Measurements from ENCODE around the gene PPFIA1.

The PPFIA1 gene

DNA sequence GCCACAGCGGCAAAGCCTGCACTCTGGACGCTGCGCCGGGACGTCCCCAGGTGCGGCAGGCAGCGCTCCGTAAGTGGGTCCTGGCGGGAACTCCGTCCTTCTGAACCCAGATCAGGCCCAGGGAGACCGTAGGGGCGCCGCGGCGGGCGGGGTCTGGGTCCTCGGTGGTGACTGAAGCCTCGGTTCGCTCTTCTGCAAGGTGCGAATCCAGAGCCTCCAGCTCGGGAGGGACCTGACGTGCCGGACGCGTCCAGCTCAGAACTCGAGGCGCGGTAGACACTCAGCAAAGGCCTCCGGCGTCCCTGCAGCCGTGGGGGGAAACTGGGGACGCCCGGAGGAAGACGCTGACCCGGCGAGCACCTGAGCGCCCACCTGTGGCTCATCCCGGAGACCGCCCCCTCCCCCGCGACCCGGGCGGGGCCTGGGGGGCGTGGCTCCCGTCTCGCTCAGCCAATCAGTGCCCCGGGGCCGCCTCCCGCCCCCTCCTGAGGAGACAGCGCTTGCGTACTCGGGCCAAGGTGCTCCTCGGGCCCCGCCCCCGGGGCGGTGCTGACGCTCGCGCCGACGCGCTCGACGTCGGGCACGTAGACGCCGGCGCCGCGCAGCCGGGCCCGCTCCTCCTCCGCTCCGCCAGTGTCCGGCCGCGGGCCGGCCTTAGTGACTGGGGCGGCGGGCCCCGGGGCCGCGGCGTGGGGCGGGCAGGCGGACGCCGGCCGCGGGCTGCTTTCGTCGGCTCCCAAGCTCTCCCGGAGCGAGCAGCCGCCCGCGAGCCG is at the start of gene PPFIA1:
Gene PPFIA1, plus strand, starts transcription at position 587 of the 773 bp plus-strand sequence. CDS start 1,483 bp downstream, outside the sequence.
- DNase-seq, result peak; percentile 93

DNA sequence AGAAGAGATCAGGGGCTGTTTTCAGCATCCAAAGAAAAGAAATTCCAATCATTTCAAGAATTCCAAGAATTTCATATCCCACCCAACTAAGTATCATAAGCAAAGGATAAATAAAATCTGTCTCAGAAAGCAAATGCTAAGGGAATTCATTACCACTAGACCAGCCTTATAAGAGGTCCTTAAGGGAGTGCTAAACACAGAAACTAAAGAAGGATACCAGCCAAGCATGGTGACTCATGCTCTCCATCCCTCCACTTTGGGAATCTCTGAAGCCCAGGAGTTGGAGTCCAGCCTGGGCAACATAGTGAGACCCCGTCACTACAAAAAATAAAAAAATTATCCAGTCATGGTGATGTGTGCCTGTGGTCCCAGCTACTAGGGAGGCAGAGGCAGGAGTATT is 49.6 kb upstream of the PPFIA1 start:
- no peak for DNase-seq

DNA sequence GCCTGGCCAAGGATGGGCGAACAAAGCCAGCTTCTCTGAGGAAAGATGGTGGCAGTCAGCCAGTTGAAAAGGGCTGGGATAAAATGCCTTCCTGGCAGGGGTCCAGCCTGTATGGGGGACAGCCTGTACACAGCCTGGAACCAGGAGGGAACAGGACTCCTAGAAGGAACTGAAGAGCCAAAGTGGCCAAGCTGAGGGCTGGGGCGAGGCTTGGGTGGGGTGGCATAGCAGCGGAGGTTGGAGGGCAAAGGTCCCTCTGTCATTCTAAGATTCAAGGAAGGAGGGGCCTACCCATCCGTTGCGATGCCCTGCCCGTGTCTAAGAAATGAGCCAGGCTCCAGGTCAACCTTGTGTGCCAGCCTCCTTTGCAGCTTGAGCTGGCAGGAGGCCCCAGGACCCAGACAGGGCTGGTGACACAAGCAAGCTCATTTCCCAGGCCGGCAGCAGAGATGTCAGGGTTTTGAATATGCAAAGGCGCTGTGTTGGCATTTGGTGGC is 44.8 kb upstream of the PPFIA1 start:
- DNase-seq, result no peak

DNA sequence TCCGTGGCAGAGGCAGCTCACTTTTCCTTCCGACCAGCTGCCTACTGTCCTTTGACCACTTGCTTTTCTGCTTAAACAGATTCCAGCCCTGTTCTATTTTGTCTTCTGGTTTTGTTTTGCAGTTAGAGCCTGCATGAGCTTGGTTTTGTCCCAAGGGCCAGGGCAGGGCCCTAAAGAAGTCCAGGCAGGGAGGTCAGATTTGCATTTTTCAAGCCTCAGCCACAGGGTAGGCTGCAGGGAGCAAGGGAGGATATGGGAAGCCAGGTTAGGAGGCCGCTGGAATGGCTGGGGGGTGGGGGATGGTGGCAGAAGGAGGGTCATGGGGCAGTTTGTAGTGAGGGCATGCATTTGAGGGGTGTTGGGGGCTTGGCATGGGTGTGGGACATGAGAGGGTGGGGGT is 44.3 kb upstream of the PPFIA1 start:
- no peak for DNase-seq

DNA sequence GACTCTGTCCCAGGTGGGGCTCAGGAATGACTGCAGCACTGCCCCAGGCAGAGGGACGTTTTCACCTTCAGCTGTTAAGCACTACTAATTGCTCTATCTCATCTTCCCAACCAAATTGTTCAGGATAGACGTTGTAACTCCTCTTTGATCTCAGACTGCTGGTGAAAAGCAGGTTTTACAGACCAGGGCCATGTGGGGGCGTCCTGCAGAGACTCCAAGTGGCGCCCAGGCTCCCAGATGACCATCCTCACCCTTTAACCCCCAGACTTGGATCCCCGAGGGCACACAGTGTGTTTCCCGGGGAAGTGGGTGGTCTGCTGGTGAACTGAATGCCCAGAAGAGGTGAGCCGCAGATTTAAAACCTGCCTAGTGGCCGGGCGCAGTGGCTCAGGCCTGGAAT is 43.5 kb upstream of the PPFIA1 start:
- DNase-seq, result no peak

DNA sequence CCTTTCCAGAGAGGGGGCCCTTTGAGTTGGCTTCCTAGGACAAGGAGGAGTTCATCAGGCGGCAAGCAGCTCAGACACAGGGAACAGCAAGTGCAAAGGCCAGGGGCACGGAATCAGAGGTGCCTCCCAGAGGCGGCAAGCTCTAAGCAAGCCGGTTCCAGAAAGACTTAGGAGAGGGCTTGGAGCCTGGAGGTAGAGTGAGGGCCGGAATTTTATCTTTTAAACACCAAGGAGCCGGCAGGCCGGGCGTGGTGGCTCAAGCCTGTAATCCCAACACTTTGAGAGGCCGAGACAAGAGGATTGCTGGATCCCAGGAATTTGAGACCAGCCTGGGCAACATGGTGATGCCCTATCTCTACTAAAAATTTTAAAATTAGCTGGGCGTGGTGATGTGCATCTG is 40.8 kb upstream of the PPFIA1 start:
- no peak for DNase-seq

DNA sequence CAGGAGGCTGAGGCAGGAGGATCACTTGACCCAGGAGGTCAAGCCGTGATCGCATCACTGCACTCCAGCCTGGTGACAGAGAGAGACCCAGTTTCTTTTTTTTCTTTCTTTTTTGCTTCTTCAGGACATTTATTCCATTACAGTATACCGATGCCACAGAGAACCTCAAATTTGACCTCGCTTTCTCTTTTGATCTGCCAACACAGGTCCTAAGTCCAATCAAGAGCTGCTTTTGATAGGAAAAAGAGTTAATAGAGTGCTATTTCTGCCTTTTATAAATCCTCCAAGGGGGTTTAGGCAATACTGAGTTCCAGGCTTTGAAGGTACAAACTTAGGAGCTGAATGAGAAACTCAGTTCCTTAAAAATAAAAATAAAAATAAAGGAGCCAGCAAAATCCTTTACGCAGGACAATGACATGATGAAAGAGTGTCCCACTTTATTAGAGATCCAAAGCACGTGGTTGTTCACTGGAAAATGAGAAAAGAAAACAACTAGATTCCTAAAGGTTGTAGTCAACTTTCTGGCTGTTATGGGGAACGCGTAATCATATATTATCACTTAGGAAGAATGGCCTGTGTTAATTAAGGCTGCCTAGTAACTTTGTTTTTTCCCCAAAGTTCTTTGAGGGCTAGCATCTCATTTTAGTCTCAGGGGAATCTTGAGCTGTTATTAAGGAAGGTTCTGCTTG is 40.2 kb upstream of the PPFIA1 start:
- DNase-seq, result no peak

DNA sequence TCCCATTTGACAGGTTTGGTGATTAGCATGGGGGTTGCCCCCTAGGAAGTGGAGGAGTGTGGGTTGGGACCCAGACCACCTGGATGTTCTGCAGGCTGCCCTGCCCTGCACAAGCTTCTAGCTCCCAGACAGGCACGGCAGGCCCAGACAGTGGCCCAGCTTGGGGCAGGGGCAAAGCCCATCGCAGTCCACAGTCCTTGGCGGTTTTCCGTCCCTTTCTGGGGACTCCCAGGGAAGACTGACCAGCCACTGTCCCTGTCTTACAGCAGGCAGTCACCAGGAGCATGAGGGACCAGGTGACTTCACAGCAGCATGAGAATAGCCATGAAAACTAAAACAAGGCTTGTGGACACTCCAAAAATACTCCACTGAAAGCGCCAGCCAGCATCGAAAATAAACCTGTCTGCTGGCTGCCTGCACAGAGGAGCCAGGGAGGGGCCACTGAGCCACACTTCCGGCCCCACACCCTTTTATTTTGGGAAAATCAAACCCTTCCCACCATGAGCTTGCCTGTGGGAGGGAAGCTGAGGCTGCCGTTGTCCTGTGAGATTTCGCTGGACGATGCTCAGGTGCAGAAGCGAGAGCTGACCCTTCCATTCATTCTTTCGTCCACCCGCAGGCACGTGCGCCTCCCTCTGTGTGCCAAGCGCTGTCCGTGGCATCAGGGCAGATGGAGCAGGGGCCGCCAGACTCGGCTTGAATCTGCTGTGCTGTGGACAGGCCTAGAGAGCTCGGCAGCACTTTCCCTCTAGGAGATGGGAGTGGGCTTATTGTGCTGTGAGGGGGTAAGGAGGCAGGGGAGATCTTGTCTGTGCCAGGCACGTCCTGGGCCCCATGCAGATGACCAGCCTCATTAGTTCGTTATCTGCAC is 39.4 kb upstream of the PPFIA1 start:
- no peak for DNase-seq

DNA sequence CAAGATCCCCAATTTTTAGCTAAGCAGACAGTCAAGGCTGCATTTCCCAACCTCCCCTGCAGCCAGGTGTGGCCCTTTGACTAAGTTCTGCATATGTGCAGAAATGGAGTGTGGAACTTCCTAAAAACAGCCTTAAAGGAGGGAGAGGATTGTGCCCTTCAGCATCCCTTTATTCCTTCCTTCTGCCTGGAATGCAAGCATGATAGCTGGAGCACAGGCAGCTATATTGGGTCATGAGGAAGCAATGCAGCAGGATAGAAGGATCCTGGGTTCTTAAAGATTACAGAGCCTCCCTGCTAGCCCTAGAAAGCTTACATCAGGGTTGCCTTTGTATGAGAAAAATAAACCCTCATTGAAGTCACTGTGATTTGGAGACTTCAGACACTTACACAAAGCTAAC is 37.5 kb upstream of the PPFIA1 start:
- no peak for DNase-seq

DNA sequence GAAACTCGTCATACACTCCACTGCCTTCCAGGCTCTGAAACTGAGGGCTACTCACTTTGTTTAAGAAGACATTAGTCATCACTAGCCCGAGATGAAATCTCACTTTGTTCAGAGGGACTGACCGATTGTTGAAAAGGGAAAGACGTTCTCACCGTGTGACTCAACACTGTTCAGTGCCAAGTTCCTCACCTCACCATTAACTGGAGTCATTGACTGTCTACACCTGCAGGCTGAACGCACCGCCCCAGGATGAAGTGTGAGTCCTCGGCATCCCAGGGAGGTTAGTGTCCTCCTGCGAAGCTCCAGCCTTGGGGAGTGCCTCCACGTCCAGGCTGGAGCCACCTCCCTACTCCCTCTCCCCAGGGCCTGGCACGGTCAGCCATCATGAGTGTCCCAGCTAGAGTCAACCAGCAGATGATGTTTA is 37.0 kb upstream of the PPFIA1 start:
- no peak for DNase-seq

DNA sequence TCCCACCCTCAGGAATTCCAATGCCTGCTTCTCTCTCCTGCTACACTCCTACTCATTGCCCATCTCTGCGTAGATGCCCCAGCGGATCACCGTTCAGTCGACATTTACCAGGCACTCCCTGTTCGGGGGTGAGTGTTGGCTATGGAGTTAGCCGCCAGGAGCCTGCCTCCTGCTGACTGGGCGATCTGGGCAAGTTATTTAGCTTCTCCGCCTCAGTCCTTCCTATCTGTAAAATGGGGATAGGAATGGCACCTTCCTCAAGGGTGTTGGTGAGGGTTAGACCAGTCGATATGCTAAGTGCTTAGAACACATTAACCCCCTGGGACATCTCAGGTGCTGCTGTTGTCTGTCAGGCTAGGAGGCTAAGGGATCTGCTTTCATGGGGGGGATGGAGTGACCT is 36.5 kb upstream of the PPFIA1 start:
- DNase-seq, result no peak

DNA sequence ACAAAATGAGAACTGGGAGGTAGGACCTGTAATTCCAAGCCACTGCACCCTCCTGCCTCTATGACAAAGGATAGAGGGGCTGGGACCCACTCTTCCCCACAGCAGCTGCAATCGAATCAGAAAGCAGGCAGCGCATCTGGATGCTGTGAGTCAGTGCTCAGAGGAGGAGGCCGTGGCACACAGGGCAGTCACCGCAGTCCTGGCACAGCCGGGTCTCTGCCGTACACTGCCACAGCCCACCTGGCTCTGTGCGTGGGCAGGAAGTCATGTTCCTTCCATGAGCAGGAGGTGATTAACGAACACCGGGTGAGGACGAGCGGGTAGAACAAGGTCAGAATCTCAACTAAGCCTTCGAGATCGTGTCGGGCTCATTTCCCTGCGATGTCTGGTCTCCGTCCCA is 30.2 kb upstream of the PPFIA1 start:
- DNase-seq, result no peak

DNA sequence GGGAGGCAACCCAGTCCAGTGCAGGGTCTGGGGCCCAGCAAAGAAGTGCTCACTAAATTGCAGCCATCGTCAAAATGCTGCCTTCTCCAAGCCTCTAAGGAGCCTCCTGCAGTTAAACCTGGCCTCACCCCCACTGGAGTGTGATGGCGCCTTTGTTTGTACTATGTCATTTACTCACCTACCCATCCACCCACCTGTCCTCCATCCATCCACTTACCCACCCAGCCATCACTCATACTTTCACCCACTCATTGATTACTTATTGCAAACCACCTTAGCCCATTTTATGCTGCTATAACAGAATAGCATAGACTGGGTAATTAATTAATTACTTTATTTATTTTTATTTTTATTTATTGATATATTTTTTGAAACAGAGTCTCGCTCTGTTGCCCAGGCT is 28.8 kb upstream of the PPFIA1 start:
- DNase-seq, result no peak

DNA sequence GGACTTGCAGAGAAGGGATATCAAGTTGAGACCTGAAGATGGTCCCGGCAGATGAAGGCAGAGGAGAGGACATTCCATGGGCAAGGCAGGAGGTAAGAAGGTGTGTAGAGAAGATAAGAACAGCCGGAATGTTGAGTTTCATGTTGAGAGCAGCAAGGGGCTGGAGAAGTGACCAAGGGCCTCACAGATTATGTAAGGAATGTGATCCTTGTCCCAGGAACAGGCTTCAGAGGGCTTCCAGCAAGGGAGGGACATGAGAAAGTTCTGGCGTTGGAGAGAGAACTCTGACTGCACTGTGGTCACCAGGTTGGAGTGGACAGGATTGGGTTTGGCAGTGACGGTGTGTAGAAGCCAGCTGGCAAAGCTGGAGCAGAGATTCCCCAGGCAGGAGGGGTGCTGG is 27.6 kb upstream of the PPFIA1 start:
- no peak for DNase-seq

DNA sequence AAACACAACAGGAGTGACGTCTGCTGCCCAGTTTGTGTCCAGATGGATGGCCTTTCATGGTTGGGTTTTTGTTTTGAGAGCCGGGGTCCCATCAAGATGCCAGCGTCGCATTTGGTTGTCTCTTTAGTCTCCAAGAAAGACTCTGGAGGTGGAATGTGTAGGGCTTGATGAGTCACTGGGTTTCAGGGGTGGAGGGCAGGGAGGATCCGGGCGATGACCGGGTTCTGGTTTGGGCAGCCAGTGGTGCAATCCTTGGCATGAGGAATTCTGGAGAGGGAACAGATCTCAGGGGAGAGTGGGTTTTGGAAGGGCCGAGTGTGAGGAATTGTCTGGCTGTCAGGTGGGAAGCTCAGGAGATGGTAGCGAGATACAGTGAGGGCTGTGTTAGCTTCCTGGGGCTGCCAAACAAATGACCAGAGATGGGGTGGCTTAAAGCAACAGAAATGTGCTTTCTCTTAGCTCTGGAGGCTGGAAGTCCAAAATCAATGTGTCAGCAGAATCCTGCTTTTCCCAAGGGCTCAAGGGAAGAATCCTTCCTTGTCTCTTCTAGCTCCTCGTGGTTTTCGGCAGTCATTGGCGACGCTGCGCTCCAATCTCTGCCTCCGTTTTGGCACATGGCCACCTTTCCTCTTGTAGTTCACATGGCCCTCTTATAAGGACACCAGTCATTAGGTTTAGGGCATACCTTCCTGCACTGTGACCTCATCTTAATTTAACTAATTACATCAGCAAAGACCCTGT is 26.4 kb upstream of the PPFIA1 start:
- DNase-seq, result no peak

DNA sequence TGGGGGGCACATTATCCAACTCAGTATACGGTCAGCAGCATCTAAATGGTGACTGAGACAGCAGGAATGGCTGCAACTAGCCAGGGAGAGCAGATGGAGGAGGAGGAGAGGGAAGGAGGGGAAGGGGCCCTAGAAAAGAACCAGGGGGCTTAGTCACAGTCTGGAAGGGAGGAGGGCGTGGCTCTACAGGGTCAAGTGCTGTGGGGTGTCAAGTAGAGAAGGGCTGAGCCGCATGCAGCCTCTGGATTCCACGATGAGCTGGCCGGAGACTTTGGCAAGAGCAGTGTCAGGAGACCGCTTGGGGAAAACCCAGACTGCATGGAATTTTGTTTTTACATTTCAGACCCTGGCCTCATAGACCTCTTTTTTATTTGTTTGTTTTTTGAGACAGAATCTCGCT is 25.8 kb upstream of the PPFIA1 start:
- no peak for DNase-seq

DNA sequence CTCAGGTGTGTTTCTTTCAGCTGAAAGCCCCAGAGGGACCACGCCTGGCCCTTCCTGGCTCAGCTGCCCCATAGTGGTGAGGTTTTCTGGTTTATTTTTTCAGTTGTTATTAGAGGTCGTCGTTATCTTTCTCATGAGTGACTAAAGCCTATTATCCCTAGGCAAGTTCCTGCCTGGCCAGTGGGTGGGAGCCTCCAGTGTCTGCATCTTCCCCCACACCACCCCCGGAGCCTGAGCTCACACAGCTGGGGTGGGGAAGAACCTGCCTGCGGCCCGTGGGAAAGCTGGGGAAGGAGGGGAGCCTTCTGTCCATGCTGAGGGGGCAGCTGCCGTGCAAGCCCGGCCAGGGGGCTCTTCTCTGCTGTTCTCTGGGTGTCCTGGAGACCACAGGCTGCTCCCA is 24.3 kb upstream of the PPFIA1 start:
- no peak for DNase-seq

DNA sequence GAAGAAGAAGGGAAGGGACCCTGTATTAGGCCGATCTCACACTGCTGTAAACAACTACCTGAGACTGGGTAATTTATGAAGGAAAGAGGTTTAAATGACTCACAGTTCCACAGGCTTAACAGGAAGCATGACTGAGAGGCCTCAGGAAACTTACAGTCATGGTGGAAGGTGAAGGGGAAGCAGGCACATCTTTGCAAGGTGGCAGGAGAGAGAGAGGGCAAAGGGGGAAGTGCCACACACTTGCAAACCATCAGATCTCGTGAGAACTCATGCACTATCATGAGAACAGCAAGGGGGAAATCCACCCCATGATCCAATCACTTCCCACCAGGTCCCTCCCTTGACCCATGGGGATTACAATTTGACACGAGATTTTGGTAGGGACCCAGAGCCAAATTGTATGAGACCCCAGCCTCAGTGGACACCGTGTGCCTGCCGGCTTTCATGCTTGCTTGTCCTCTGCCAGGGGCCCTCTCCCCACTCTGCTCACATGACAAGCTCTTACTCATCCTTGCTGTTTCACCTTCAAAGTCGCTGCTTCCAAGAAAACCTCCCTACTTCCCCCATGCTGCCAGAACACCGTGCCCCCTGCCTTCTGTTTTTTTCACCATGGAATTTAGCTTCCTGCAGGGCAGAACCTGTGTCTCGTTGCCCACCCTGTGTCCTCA is 23.3 kb upstream of the PPFIA1 start:
- DNase-seq, result no peak

DNA sequence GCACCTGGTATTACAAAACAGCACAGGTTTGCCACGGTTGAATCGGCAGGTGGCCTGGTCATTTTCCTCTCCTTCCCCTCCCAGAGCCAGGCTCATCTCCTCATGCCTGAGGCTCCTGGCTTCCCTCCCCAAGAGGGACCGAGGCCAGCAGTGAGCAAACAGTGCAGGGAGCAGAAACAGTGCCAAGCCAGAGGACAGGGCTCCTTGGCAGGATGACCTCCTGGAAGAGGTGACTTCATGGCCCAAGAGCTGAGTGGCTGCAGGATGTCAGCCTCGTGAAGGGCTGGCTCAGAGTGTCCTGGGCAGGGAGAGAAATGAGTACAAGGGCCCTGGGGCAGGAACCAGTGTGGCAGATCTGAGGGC is 22.8 kb upstream of the PPFIA1 start:
- no peak for DNase-seq

DNA sequence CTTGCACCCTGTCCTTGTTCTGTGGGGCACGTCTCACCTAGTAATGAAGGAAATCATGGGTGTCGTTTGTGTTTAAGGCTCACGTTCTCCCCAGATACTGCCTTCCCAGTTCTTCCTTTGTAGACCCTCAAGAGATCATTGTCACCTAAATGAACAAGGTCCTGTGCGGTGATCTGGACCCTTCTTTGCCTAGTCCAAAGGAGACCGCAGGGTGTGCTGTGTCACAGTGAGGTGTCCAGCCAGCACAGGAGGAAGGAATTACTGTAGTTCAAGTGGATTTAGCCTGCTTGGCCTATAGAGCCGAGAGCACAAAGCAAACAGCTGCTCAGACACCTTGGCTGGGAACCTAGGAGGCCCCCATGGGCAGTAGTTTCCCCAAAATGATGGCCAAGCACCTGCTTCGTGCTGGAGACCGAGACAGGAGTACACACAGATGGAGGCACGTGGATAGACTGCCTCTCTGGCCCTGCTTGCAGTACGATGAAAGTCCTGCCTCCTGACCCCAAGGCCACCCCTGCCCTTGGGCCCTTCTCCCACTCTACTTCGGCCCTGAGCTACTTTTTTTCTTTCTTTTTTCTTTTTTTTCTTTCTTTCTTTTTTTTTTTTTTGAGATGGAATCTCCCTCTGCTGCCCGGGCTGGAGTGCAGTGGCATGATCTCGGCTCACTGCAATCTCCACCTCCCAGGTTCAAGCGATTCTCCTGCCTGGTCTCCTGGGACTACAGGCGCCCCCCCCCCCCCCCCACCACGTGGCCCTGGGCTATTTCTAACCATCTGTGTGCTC is 19.4 kb upstream of the PPFIA1 start:
- no peak for DNase-seq

DNA sequence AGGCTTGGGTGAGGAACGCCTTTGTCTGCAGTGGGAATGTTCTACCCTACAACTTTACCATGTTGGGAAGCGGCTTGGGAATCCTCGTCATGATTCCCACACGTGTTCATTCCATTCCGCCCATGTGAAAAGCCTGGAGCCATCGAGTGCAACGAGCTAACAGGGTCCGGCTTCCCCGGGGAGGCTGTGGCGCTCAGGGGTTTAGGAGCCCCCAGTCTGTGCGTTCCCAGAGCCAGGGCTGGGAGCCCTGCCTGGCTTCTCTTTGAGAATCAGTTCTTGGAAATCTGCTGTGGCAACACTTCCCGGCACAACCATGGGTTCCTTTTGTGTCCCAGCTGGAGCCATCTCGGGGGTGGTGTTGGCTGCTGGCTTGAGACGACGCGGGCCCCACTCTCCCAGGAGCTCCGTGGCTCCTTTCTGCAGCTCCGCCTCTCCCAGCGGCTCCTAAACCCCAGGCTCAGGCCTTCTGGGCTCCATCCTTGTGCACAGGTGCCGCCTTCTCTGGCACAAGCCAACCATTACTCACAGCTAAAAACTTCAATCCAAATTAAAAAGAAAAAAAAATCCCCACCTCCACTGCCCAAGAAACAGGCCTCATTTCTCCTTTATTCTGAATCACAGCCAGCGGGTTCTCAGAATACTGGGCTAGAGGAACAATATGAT is 18.7 kb upstream of the PPFIA1 start:
- DNase-seq, result no peak

Measured in CD4-positive, alpha-beta T cell treated with Interferon gamma for 1 hour (primary cell).